OCI-LY7 (cell line): ENCODE measurements around the gene FGFRL1. TPM values are rescaled to one million over a fixed set of nuclear protein-coding genes. Genes with fewer than 3 reads are reported as not detected.

ENCODE experiments used
- BruUV-seq: library from RNA; stranded (reverse); fragments of 400-500 nt; replicated peaks from 2 replicates; lab custom pipeline; 2021; lab: Mats Ljungman, UMichigan
- CTCF ChIA-PET: fragments of 300-600 bp; sonication (Branson Sonifier 250); formaldehyde crosslinking; loops from one replicate; lab custom pipeline; 2022; ENCODE audit warnings: antibody characterized with exemption; ENCODE audit not compliant: unreplicated experiment; lab: Charles Lee
- POLR2A ChIA-PET: fragments of 300-600 bp; sonication (Branson Sonifier 250); formaldehyde crosslinking; loops from one replicate; lab custom pipeline; 2022; ENCODE audit warnings: antibody characterized with exemption; lab: Charles Lee
- DNase-seq: peaks from one replicate; pipeline ENCODE4 v3.0.0-alpha.2; 2015; ENCODE audit warnings: low spot score
- H2AFZ ChIP-seq: fragments of 200-600 bp; sonication (generic), shearing (Covaris generic); 2 replicates; pipeline ENCODE4 v1.6.1; 2014; ENCODE audit warnings: mild to moderate bottlenecking, antibody characterized with exemption, low read length, moderate library complexity
- H3K27ac ChIP-seq: fragments of 200-600 bp; sonication (generic); 2 replicates; pipeline ENCODE4 v1.5.1; 2014; ENCODE audit warnings: mixed run types, low read depth, mild to moderate bottlenecking, moderate library complexity, low read length, inconsistent platforms; ENCODE audit not compliant: poor library complexity, severe bottlenecking
- H3K36me3 ChIP-seq: fragments of 200-600 bp; sonication (generic); 2 replicates; pipeline ENCODE4 v1.6.1; 2014; ENCODE audit warnings: mild to moderate bottlenecking, antibody characterized with exemption, low read length, moderate library complexity, mixed read lengths; ENCODE audit not compliant: insufficient read depth
- H3K4me1 ChIP-seq: fragments of 200-600 bp; sonication (generic); 2 replicates; pipeline ENCODE4 v1.5.1; 2014; ENCODE audit warnings: mild to moderate bottlenecking, low read length; ENCODE audit not compliant: insufficient read depth, poor library complexity, severe bottlenecking
- H3K4me2 ChIP-seq: fragments of 200-600 bp; sonication (generic); 2 replicates; pipeline ENCODE4 v1.6.1; 2014; ENCODE audit warnings: mild to moderate bottlenecking, low read length
- H3K4me3 ChIP-seq: fragments of 200-600 bp; sonication (generic); 2 replicates; pipeline ENCODE4 v1.5.1; 2014; ENCODE audit warnings: mild to moderate bottlenecking, low read depth, low read length; ENCODE audit not compliant: poor library complexity, severe bottlenecking
- H3K79me2 ChIP-seq: fragments of 200-600 bp; sonication (generic); 2 replicates; pipeline ENCODE4 v1.6.1; 2016; ENCODE audit warnings: low read depth, mild to moderate bottlenecking, low read length, moderate library complexity, mixed read lengths; ENCODE audit not compliant: insufficient read depth
- H3K9me2 ChIP-seq: fragments of 200-600 bp; sonication (generic); 2 replicates; pipeline ENCODE4 v1.6.1; 2016; ENCODE audit warnings: mild to moderate bottlenecking, low read length, mixed read lengths; ENCODE audit not compliant: insufficient read depth
- H3K9me3 ChIP-seq: fragments of 200-600 bp; sonication (generic); 2 replicates; pipeline ENCODE4 v1.6.1; 2014; ENCODE audit warnings: mild to moderate bottlenecking, mixed run types, low read length, mixed read lengths
- H4K20me1 ChIP-seq: fragments of 200-600 bp; sonication (generic); 2 replicates; pipeline ENCODE4 v1.6.1; 2014; ENCODE audit warnings: mild to moderate bottlenecking, antibody characterized with exemption, low read length, moderate library complexity, mixed read lengths; ENCODE audit not compliant: insufficient read depth
- EZH2phosphoT487 ChIP-seq: fragments of 200-600 bp; sonication (generic); IDR thresholded peaks from 2 replicates; pipeline ENCODE4 v1.6.1; 2018; ENCODE audit warnings: low read depth, borderline replicate concordance, mild to moderate bottlenecking, mixed run types, antibody characterized with exemption, low read length, moderate library complexity, mixed read lengths
- intact Hi-C: fragments of 100-400 bp; cut with micrococcal nuclease; formaldehyde crosslinking; loops from one replicate; pipeline ENCODE4 v1.10.0; 2022; ENCODE audit not compliant: unreplicated experiment
- total RNA-seq, 2 experiments: library from RNA; depleted of rRNA in 1 of 2; stranded (reverse); fragments of >200 nt in 1 of 2; shearing (Covaris generic) in 1 of 2; gene quantifications; 2 replicates each; pipeline ENCODE4 v1.2.3, GENCODE V29; 2014 to 2022
- TF ChIP-seq, protein P1 (sequence below): fragments of 200-600 bp; sonication (generic); conservative IDR thresholded peaks from 2 replicates; pipeline ENCODE4 v1.5.1; 2014; ENCODE audit warnings: mild to moderate bottlenecking, antibody characterized with exemption, low read length, moderate library complexity, mixed read lengths

The FGFRL1 gene
- total RNA-seq, 2 experiments from 2014 or later = 1.4 to 2.7 TPM

DNA sequence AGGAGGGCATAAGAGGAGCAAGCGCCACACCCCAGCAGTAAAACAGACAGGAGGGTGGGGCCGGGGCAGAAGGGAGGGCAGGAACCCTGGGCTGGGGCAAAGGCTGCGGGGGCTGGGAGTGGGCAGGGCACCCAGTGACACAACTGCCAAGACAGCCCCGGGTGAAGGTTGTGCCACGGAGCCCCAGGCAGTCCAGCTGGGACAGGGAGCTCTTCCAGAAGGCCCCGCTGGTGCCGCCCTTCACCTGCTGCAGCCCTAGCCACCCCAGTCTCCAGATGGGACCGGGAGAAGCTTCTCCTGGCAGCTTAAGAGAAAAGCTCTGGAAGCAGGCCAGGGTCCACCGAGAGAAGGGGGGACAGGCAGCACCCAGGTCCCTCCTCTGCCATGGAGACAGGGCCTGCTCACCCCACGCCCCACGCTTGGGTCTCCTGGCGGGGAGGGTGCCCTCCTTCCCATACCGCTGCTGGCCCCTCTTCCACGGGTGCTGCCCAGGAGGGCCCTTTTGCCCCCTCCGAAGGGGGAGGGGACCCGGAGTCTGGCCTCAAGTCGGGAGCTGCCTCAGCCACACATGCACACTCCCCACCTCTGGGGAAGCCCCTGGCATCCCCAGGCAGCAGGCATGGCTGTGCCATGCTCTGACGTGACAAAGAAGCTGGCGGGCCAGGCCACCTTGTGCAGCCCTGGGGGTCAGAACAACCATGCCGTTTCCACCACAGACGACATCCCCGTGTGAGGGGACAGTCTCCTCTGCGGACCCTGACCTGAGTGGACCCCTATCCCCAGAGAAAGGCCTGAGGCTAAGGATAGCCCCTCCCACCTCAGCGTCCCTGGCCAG, 39.5 kb upstream of the FGFRL1 start:
- H3K27ac ChIP-seq = no peak overlapping the region
- H3K9me2 ChIP-seq = no peaks in the 10 kb centered on the region
- no peaks in the 10 kb centered on the region for H3K79me2 ChIP-seq
- H3K4me3 ChIP-seq = peak overlapping the region; percentile 95
- intact Hi-C loops = loop anchor here (5.0 kb wide), 1 partner anchor 35 kb away; no protein-coding TSS in a partner anchor
- POLR2A ChIA-PET = no interaction called here
- TF ChIP-seq, protein P1, sequence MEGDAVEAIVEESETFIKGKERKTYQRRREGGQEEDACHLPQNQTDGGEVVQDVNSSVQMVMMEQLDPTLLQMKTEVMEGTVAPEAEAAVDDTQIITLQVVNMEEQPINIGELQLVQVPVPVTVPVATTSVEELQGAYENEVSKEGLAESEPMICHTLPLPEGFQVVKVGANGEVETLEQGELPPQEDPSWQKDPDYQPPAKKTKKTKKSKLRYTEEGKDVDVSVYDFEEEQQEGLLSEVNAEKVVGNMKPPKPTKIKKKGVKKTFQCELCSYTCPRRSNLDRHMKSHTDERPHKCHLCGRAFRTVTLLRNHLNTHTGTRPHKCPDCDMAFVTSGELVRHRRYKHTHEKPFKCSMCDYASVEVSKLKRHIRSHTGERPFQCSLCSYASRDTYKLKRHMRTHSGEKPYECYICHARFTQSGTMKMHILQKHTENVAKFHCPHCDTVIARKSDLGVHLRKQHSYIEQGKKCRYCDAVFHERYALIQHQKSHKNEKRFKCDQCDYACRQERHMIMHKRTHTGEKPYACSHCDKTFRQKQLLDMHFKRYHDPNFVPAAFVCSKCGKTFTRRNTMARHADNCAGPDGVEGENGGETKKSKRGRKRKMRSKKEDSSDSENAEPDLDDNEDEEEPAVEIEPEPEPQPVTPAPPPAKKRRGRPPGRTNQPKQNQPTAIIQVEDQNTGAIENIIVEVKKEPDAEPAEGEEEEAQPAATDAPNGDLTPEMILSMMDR = no peak
- no peak for TF ChIP-seq EZH2phosphoT487
- no peaks in the 10 kb centered on the region for H4K20me1 ChIP-seq
- no peaks in the 10 kb centered on the region for H3K9me3 ChIP-seq
- CTCF ChIA-PET = no interaction called here
- no TSS peak for BruUV-seq
- peaks cover 7% of the 10 kb centered on the region for H3K4me1 ChIP-seq
- no peak for DNase-seq
- peak overlapping the region; percentile 96 for H3K4me2 ChIP-seq
- H3K36me3 ChIP-seq = no peaks in the 10 kb centered on the region
- H2AFZ ChIP-seq = no peak overlapping the region

DNA sequence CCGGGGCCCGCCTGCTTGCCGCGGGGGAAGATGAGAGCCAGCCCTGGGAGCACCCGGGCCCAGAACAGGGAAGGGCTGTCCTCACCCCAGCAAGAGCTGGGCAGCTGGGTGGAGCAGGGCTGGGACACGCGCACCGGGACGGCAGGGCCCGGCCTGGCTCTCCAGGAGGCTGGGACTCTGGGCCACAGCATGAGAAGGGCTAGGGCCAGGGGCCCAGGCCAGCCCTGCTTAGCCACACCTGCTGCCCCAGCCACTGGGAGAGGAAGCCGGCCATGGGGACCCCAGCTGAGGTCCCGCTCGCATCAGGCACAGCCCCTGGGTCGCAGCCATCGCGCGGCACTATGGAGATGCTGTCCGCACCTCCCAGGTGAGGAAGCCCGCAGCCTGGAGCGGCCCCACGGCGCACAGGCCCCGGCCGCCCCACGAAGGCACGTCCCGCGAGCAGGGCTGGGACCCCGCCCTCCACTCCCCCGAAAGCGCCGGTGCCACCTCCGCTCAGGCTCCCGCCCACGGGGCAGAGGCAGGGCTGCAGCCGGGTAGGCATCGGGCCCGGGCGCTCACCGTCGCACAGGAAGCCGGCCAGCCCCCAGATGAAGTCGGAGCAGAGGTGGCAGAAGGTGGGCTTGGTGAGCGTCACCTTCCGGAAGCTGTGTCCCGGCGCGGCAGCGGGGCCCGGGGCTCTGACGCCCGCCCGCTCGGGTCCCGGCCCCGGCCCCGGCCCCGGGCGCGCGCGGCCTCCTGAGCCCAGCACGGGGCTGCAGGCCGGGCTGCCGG, 38.6 kb upstream of the FGFRL1 start:
- Histone ChIP-seq H4K20me1 (no peaks in the 10 kb centered on the region), H3K27ac (no peak overlapping the region), H3K4me1 (peaks cover 7% of the 10 kb centered on the region), H3K36me3 (no peaks in the 10 kb centered on the region), H2AFZ (peak overlapping the region; percentile 16; the same call in 1 of the 2 replicates), H3K9me3 (no peaks in the 10 kb centered on the region), H3K4me2 (peak overlapping the region; percentile 96), H3K79me2 (no peaks in the 10 kb centered on the region), H3K4me3 (peak overlapping the region; percentile 95), H3K9me2 (no peaks in the 10 kb centered on the region)
- no peak for TF ChIP-seq EZH2phosphoT487
- TF ChIP-seq, protein P1 = no peak
- DNase-seq = peak; percentile 64
- POLR2A ChIA-PET = no interaction called here
- CTCF ChIA-PET = no interaction called here
- BruUV-seq = no TSS peak
- intact Hi-C loops = loop anchor here (5.0 kb wide), 1 partner anchor 36 kb away; no protein-coding TSS in a partner anchor
